ENCODE measurements around the gene TAF11L9.
"Not testable (repeated sequence)": the region's sequence is repeated elsewhere in the genome, so short reads cannot be mapped to it uniquely, and the experiment has no call there.

Gene TAF11L9

GRCh38 chr5:17594255-17594654 is at the start of gene TAF11L9:
Gene TAF11L9 (minus strand): TSS chr5:17594394.
- not testable (repeated sequence) for DNase-seq

GRCh38 chr5:17634160-17634559 is 40.0 kb upstream of the TAF11L9 start, which contains the start of gene TAF11L14:
Gene TAF11L14 (plus strand): TSS chr5:17634460.
- no peak for DNase-seq

GRCh38 chr5:17631788-17632187 is 37.6 kb upstream of the TAF11L9 start, which contains the start of gene TAF11L13:
Gene TAF11L13 (plus strand): TSS chr5:17632088.
- not testable (repeated sequence) for DNase-seq

GRCh38 chr5:17625686-17626085 is 31.5 kb upstream of the TAF11L9 start:
- no peak for DNase-seq

GRCh38 chr5:17620627-17621026 is 26.4 kb upstream of the TAF11L9 start:
- no peak for DNase-seq

- DNase-seq = no peak
Observed at GRCh38 chr5:17619354-17619753, 25.2 kb upstream of the TAF11L9 start.

- DNase-seq = no peak
Observed at GRCh38 chr5:17614872-17615605, 20.8 kb upstream of the TAF11L9 start.

GRCh38 chr5:17610092-17610491 is 15.9 kb upstream of the TAF11L9 start, which contains the start of gene TAF11L12:
Gene TAF11L12 (plus strand): TSS chr5:17610392.
- DNase-seq = not testable (repeated sequence)

GRCh38 chr5:17607461-17607860 is 13.3 kb upstream of the TAF11L9 start:
- DNase-seq = not testable (repeated sequence)

- DNase-seq = no peak
Observed at GRCh38 chr5:17604951-17605350, 10.8 kb upstream of the TAF11L9 start.

- DNase-seq = not testable (repeated sequence)
Observed at GRCh38 chr5:17603880-17604279, 9.7 kb upstream of the TAF11L9 start, which contains the start of gene TAF11L11. Gene TAF11L11 (plus strand): TSS chr5:17604183.

GRCh38 chr5:17597728-17598127 is 3.5 kb upstream of the TAF11L9 start, which contains the start of gene TAF11L10:
Gene TAF11L10 (minus strand): TSS chr5:17597828.
- DNase-seq = not testable (repeated sequence)

GRCh38 chr5:17590860-17591259 is 3.3 kb downstream of the TAF11L9 start, which contains the start of gene TAF11L8:
Gene TAF11L8 (minus strand): TSS chr5:17590960.
- DNase-seq = not testable (repeated sequence)

- not testable (repeated sequence) for DNase-seq
Observed at GRCh38 chr5:17585658-17586057, 8.5 kb downstream of the TAF11L9 start, which contains the start of gene TAF11L7. Gene TAF11L7 (minus strand): TSS chr5:17585758.
